K562 (cell line): Measurements from ENCODE around the gene FAM171A2. TPM values are rescaled to one million over a fixed set of nuclear protein-coding genes. Genes with fewer than 3 reads are reported as not detected.

ENCODE experiments used
- ATF3 ChIP-seq, 2 experiments: fragments of 450-650 bp in 1 of 2; sonication (generic) in 1 of 2; formaldehyde crosslinking in 1 of 2; IDR thresholded peaks in 1 of 2; conservative IDR thresholded peaks in 1 of 2; 2 replicates each; pipeline versions ENCODE4 v1.6.1 to v1.8.1; 2016 to 2023; ENCODE audit warnings: mild to moderate bottlenecking in 2 of 2, moderate library complexity in 2 of 2, inconsistent platforms in 1 of 2, missing genetic modification reagents in 1 of 2
- CHD4 ChIP-seq: fragments of 200-600 bp; sonication (generic); IDR thresholded peaks from 3 replicates; pipeline ENCODE4 v1.6.1; 2012; ENCODE audit warnings: low read depth, mild to moderate bottlenecking, mixed read lengths, low read length, inconsistent platforms; ENCODE audit not compliant: insufficient read depth, insufficient replicate concordance, poor library complexity, severe bottlenecking
- CHD7 ChIP-seq: fragments of 200-600 bp; sonication (generic); IDR thresholded peaks from one replicate; pipeline ENCODE4 v1.6.1; 2012; ENCODE audit warnings: mild to moderate bottlenecking, low read depth, low read length, inconsistent platforms
- FOS ChIP-seq: IDR thresholded peaks from 3 replicates; pipeline ENCODE4 v1.6.1; 2011; ENCODE audit not compliant: insufficient read length; ENCODE audit errors: extremely low read depth
- GABPA ChIP-seq: fragments of 200-800 bp; sonication (Bioruptor generic); conservative IDR thresholded peaks from 2 replicates; pipeline ENCODE4 v1.6.1; 2016; ENCODE audit warnings: low read depth, missing genetic modification characterization, missing compliant biosample characterization
- MAX ChIP-seq: sonication (generic); formaldehyde crosslinking; IDR thresholded peaks from 2 replicates; pipeline ENCODE4 v1.9.0; 2022; ENCODE audit warnings: mild to moderate bottlenecking, missing genetic modification reagents
- RAD21 ChIP-seq, 2 experiments: fragments of 250-450 bp in 1 of 2; fragments of 450-650 bp in 1 of 2; sonication (Bioruptor Pico) in 1 of 2; formaldehyde crosslinking in 1 of 2; IDR thresholded peaks in 1 of 2; conservative IDR thresholded peaks in 1 of 2; 2 replicates each; pipeline versions ENCODE4 v1.4.0 to v1.8.0; 2020 to 2022; ENCODE audit warnings: mild to moderate bottlenecking in 2 of 2, moderate library complexity in 1 of 2
- SMARCA4 ChIP-seq: fragments of 450-650 bp; IDR thresholded peaks from 2 replicates; pipeline ENCODE4 v1.6.1; 2016
- ZBTB34 ChIP-seq: fragments of 250-450 bp; sonication (Bioruptor Pico); IDR thresholded peaks from 2 replicates; pipeline ENCODE4 v1.8.0; 2021; ENCODE audit warnings: mild to moderate bottlenecking, moderate library complexity
- ZNF79 ChIP-seq: fragments of 250-450 bp; sonication (Bioruptor Pico); IDR thresholded peaks from 2 replicates; pipeline ENCODE4 v1.4.0; 2020; ENCODE audit warnings: low read depth, mild to moderate bottlenecking, moderate library complexity
- polyA plus RNA-seq, 8 experiments: library from polyadenylated mRNA; depleted of rRNA in 4 of 8; stranded (reverse) in 5 of 8; unstranded in 3 of 8; fragments of >200 nt; fragmentation: Nextera tagmentation in 2 of 8; fragmentation: Illumina TruSeq in 1 of 8; extraction: Ambion mirVana in 2 of 8; extraction: Trizol in 1 of 8; gene quantifications; 2 replicates each; pipeline versions ENCODE4 v1.2.1 to v1.2.3, GENCODE V29; 2011 to 2014; ENCODE audit warnings: inconsistent platforms in 1 of 8, missing spikeins in 1 of 8
- total RNA-seq, 7 experiments: library from RNA; depleted of rRNA in 6 of 7; stranded (reverse); fragments of >200 nt in 6 of 7; fragmentation: Illumina TruSeq in 2 of 7; extraction: Trizol in 2 of 7; gene quantifications; 2 replicates each; pipeline versions ENCODE4 v1.2.1 to v1.2.3, GENCODE V29; 2011 to 2021; ENCODE audit warnings: low replicate concordance in 1 of 7

The FAM171A2 gene
- total and polyA plus RNA-seq, 9 of the 15 experiments (the other 6 are each of a cell fraction or from before 2014, with no cell fraction given), result 0.10 to 10.2 (median 2.0) TPM; not detected in 1

GRCh38 chr17:44354582-44355561 lies 8.8 kb downstream of the FAM171A2 start (continued):
- no peak for TF ChIP-seq CHD4
- TF ChIP-seq SMARCA4, result no peak
- TF ChIP-seq CHD7, result no peak
- TF ChIP-seq GABPA (tag), result no peak
- TF ChIP-seq ATF3 (IDR thresholded peaks at IDR 0.05), result no peak
- no peak for TF ChIP-seq ATF3 (CRISPR knock-in tag; conservative IDR thresholded peaks at IDR 0.05)
- TF ChIP-seq ZBTB34, result no peak
- TF ChIP-seq MAX (CRISPR knock-in tag), result no peak
- TF ChIP-seq FOS, result no peak
- 0 out of 4 replicates have a peak, but pooled peaks of 1 of the 2 experiments have one; percentile 16 for TF ChIP-seq RAD21 (CRISPR knock-in tag; conservative IDR thresholded peaks at IDR 0.05 in 1 of 2, IDR thresholded peaks at IDR 0.05 in 1 of 2)
- TF ChIP-seq ZNF79 (CRISPR knock-in tag), result no peak
